ENCODE results near the gene ITPK1.

The ITPK1 gene

GRCh38 chr14:92931681-92932447, 183.9 kb downstream of the ITPK1 start:
- H3K36me3 ChIP-seq (ENCODE audit: control insufficient read depth, insufficient read depth, low read length), result no peaks in the 10 kb centered on the region
- no peaks in the 10 kb centered on the region for H3K4me1 ChIP-seq (ENCODE audit: control insufficient read depth, insufficient read depth, low read length)
- no peak overlapping the region for H3K27ac ChIP-seq (ENCODE audit: low read depth, low read length)
- H3K27me3 ChIP-seq (ENCODE audit: control insufficient read depth, insufficient read depth, low read length), result no peaks in the 10 kb centered on the region
- H3K4me3 ChIP-seq (ENCODE audit: low read length), result no peak overlapping the region
- H3K9ac ChIP-seq (ENCODE audit: low read length), result no peak overlapping the region

GRCh38 chr14:92930737-92931602, 184.8 kb downstream of the ITPK1 start:
- H3K27ac ChIP-seq (ENCODE audit: low read depth, low read length), result no peak overlapping the region
- H3K9ac ChIP-seq (ENCODE audit: low read length), result no peak overlapping the region
- H3K36me3 ChIP-seq (ENCODE audit: control insufficient read depth, insufficient read depth, low read length), result no peaks in the 10 kb centered on the region
- H3K4me1 ChIP-seq (ENCODE audit: control insufficient read depth, insufficient read depth, low read length), result no peaks in the 10 kb centered on the region
- no peaks in the 10 kb centered on the region for H3K27me3 ChIP-seq (ENCODE audit: control insufficient read depth, insufficient read depth, low read length)
- H3K4me3 ChIP-seq (ENCODE audit: low read length), result no peak overlapping the region

GRCh38 chr14:92929689-92930608, 185.8 kb downstream of the ITPK1 start:
- Histone ChIP-seq H3K4me3 (ENCODE audit: low read length) (no peak overlapping the region), H3K27ac (ENCODE audit: low read depth, low read length) (no peak overlapping the region), H3K9ac (ENCODE audit: low read length) (no peak overlapping the region), H3K36me3 (ENCODE audit: control insufficient read depth, insufficient read depth, low read length) (no peaks in the 10 kb centered on the region), H3K4me1 (ENCODE audit: control insufficient read depth, insufficient read depth, low read length) (no peaks in the 10 kb centered on the region), H3K27me3 (ENCODE audit: control insufficient read depth, insufficient read depth, low read length) (no peaks in the 10 kb centered on the region)

- Histone ChIP-seq H3K4me3 (ENCODE audit: low read length) (no peak overlapping the region), H3K9ac (ENCODE audit: low read length) (no peak overlapping the region), H3K36me3 (ENCODE audit: control insufficient read depth, insufficient read depth, low read length) (no peaks in the 10 kb centered on the region), H3K4me1 (ENCODE audit: control insufficient read depth, insufficient read depth, low read length) (no peaks in the 10 kb centered on the region), H3K27me3 (ENCODE audit: control insufficient read depth, insufficient read depth, low read length) (no peaks in the 10 kb centered on the region), H3K27ac (ENCODE audit: low read depth, low read length) (no peak overlapping the region)
Observed at GRCh38 chr14:92928961-92929688, 186.6 kb downstream of the ITPK1 start.

GRCh38 chr14:92928258-92928629, 187.5 kb downstream of the ITPK1 start:
- Histone ChIP-seq H3K9ac (ENCODE audit: low read length) (no peak overlapping the region), H3K36me3 (ENCODE audit: control insufficient read depth, insufficient read depth, low read length) (no peaks in the 10 kb centered on the region), H3K27ac (ENCODE audit: low read depth, low read length) (no peak overlapping the region), H3K27me3 (ENCODE audit: control insufficient read depth, insufficient read depth, low read length) (no peaks in the 10 kb centered on the region), H3K4me1 (ENCODE audit: control insufficient read depth, insufficient read depth, low read length) (no peaks in the 10 kb centered on the region), H3K4me3 (ENCODE audit: low read length) (no peak overlapping the region)

GRCh38 chr14:92927349-92928257, 188.1 kb downstream of the ITPK1 start:
- Histone ChIP-seq H3K27ac (ENCODE audit: low read depth, low read length) (no peak overlapping the region), H3K4me1 (ENCODE audit: control insufficient read depth, insufficient read depth, low read length) (no peaks in the 10 kb centered on the region), H3K9ac (ENCODE audit: low read length) (no peak overlapping the region), H3K4me3 (ENCODE audit: low read length) (no peak overlapping the region), H3K27me3 (ENCODE audit: control insufficient read depth, insufficient read depth, low read length) (peaks cover 1% of the 10 kb centered on the region), H3K36me3 (ENCODE audit: control insufficient read depth, insufficient read depth, low read length) (no peaks in the 10 kb centered on the region)

- no peaks in the 10 kb centered on the region for H3K4me1 ChIP-seq (ENCODE audit: control insufficient read depth, insufficient read depth, low read length)
- no peak overlapping the region for H3K27ac ChIP-seq (ENCODE audit: low read depth, low read length)
- peaks cover 2% of the 10 kb centered on the region for H3K27me3 ChIP-seq (ENCODE audit: control insufficient read depth, insufficient read depth, low read length)
- no peak overlapping the region for H3K4me3 ChIP-seq (ENCODE audit: low read length)
- no peaks in the 10 kb centered on the region for H3K36me3 ChIP-seq (ENCODE audit: control insufficient read depth, insufficient read depth, low read length)
- H3K9ac ChIP-seq (ENCODE audit: low read length), result no peak overlapping the region
Observed at GRCh38 chr14:92926931-92927330, 188.8 kb downstream of the ITPK1 start.

GRCh38 chr14:92926180-92926845, 189.4 kb downstream of the ITPK1 start:
- no peak overlapping the region for H3K4me3 ChIP-seq (ENCODE audit: low read length)
- H3K9ac ChIP-seq (ENCODE audit: low read length), result no peak overlapping the region
- no peak overlapping the region for H3K27ac ChIP-seq (ENCODE audit: low read depth, low read length)
- no peaks in the 10 kb centered on the region for H3K36me3 ChIP-seq (ENCODE audit: control insufficient read depth, insufficient read depth, low read length)
- no peaks in the 10 kb centered on the region for H3K4me1 ChIP-seq (ENCODE audit: control insufficient read depth, insufficient read depth, low read length)
- peaks cover 2% of the 10 kb centered on the region for H3K27me3 ChIP-seq (ENCODE audit: control insufficient read depth, insufficient read depth, low read length)

- H3K4me3 ChIP-seq (ENCODE audit: low read length), result no peak overlapping the region
- no peak overlapping the region for H3K9ac ChIP-seq (ENCODE audit: low read length)
- H3K27me3 ChIP-seq (ENCODE audit: control insufficient read depth, insufficient read depth, low read length), result peaks cover 2% of the 10 kb centered on the region
- no peak overlapping the region for H3K27ac ChIP-seq (ENCODE audit: low read depth, low read length)
- no peaks in the 10 kb centered on the region for H3K36me3 ChIP-seq (ENCODE audit: control insufficient read depth, insufficient read depth, low read length)
- no peaks in the 10 kb centered on the region for H3K4me1 ChIP-seq (ENCODE audit: control insufficient read depth, insufficient read depth, low read length)
Observed at GRCh38 chr14:92925446-92925845, 190.3 kb downstream of the ITPK1 start.

GRCh38 chr14:92924247-92924646, 191.5 kb downstream of the ITPK1 start:
- peaks cover 2% of the 10 kb centered on the region for H3K27me3 ChIP-seq (ENCODE audit: control insufficient read depth, insufficient read depth, low read length)
- H3K4me3 ChIP-seq (ENCODE audit: low read length), result no peak overlapping the region
- no peaks in the 10 kb centered on the region for H3K36me3 ChIP-seq (ENCODE audit: control insufficient read depth, insufficient read depth, low read length)
- H3K4me1 ChIP-seq (ENCODE audit: control insufficient read depth, insufficient read depth, low read length), result no peaks in the 10 kb centered on the region
- no peak overlapping the region for H3K9ac ChIP-seq (ENCODE audit: low read length)
- no peak overlapping the region for H3K27ac ChIP-seq (ENCODE audit: low read depth, low read length)

- Histone ChIP-seq H3K4me1 (ENCODE audit: control insufficient read depth, insufficient read depth, low read length) (no peaks in the 10 kb centered on the region), H3K9ac (ENCODE audit: low read length) (no peak overlapping the region), H3K27ac (ENCODE audit: low read depth, low read length) (no peak overlapping the region), H3K4me3 (ENCODE audit: low read length) (no peak overlapping the region), H3K27me3 (ENCODE audit: control insufficient read depth, insufficient read depth, low read length) (peaks cover 2% of the 10 kb centered on the region), H3K36me3 (ENCODE audit: control insufficient read depth, insufficient read depth, low read length) (no peaks in the 10 kb centered on the region)
Observed at GRCh38 chr14:92923744-92924103, 192.0 kb downstream of the ITPK1 start.

Data from rectal smooth muscle tissue (tissue), 1 donor.